Measurements from ENCODE around the gene GPATCH2L.

The GPATCH2L gene

GRCh38 chr14:76259029-76259735, 107.5 kb downstream of the GPATCH2L start:
- no peak for DNase-seq

- DNase-seq, result no peak
Observed at GRCh38 chr14:76260749-76261148, 109.0 kb downstream of the GPATCH2L start.

GRCh38 chr14:76261371-76261811, 109.7 kb downstream of the GPATCH2L start:
- DNase-seq, result no peak

DNA sequence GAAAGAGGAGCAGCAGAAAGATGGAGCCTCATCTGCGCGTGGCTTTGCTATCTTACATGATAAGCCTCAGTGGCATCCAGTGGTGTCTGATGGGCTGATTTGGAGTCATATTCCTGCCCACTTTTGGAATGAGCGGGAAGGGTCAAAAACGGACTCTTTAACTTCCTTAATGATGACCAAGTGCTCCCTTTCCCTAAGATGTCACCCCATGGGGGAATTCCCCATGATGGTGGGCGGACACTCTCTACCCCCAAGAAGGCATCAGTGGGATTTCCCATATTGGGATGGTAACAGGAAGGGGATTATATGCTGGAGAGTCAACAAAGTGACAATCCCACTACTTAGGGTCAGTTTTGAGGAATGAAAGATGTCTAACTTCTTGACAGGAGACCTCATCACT, 110.9 kb downstream of the GPATCH2L start:
- DNase-seq, result no peak
